Endothelial cell of umbilical vein (primary cell): ENCODE results near the gene SOCS3. TPM values are rescaled to one million over a fixed set of nuclear protein-coding genes. Genes with fewer than 3 reads are reported as not detected.
"Not testable (repeated sequence)": the region's sequence is repeated elsewhere in the genome, so short reads cannot be mapped to it uniquely, and the experiment has no call there.

Experiments used
- BruUV-seq: library from RNA; stranded (reverse); fragments of 400-500 nt; replicated peaks from 2 replicates; lab custom pipeline; 2021; lab: Mats Ljungman, UMichigan
- CTCF ChIA-PET: fragments of 300-600, 350-600 bp; sonication (Branson Sonifier 250); formaldehyde crosslinking; loops from one replicate; lab custom pipeline; 2021; ENCODE audit warnings: antibody characterized with exemption, inconsistent platforms; lab: Charles Lee
- POLR2A ChIA-PET: fragments of 300-600, 350-600 bp; sonication (Branson Sonifier 250); formaldehyde crosslinking; loops from one replicate; lab custom pipeline; 2021; ENCODE audit warnings: antibody characterized with exemption, inconsistent platforms; lab: Charles Lee
- DNase-seq: peaks from one replicate; pipeline ENCODE4 v3.0.0-alpha.2; 2011; ENCODE audit warnings: low read depth, low spot score
- FAIRE-seq: peaks from 2 replicates; lab custom pipeline; 2011; peaks lifted over from hg19 to GRCh38; lab: Jason Lieb, UNC
- H2AFZ ChIP-seq: 2 replicates; pipeline ENCODE4 v1.6.0; 2012; ENCODE audit warnings: low read depth, low read length, control low read depth, inconsistent platforms
- H3K27ac ChIP-seq: 2 replicates; pipeline ENCODE4 v1.5.1; 2011; ENCODE audit warnings: low read depth, mild to moderate bottlenecking, control low read depth, low read length, moderate library complexity; ENCODE audit not compliant: insufficient read depth
- H3K27me3 ChIP-seq, 2 experiments: 2 replicates each; pipeline versions ENCODE4 v1.6.0 to v1.6.1; 2011; ENCODE audit warnings: low read length in 2 of 2, mixed read lengths in 1 of 2; ENCODE audit not compliant: control insufficient read depth in 2 of 2, insufficient read depth in 2 of 2
- H3K36me3 ChIP-seq, 2 experiments: 2 replicates in 1 of 2; 3 replicates in 1 of 2; pipeline ENCODE4 v1.5.1; 2011; ENCODE audit warnings: low read length in 2 of 2, mild to moderate bottlenecking in 1 of 2, moderate library complexity in 1 of 2; ENCODE audit not compliant: control insufficient read depth in 2 of 2, insufficient read depth in 2 of 2; ENCODE audit errors: extremely low read depth in 1 of 2
- H3K4me1 ChIP-seq: 3 replicates; pipeline ENCODE4 v1.5.1; 2011; ENCODE audit warnings: mild to moderate bottlenecking, low read length; ENCODE audit not compliant: control insufficient read depth, insufficient read depth; ENCODE audit errors: extremely low read depth
- H3K4me2 ChIP-seq: 2 replicates; pipeline ENCODE4 v1.6.1; 2011; ENCODE audit warnings: low read length, control low read depth, mixed read lengths; ENCODE audit not compliant: insufficient read depth
- H3K4me3 ChIP-seq, 3 experiments: fragments of 200-600 bp in 1 of 3; sonication (generic), shearing (Covaris generic) in 1 of 3; replicated peaks in 1 of 3; 2 replicates each; pipeline ENCODE4 v1.5.1; 2011 to 2016; ENCODE audit warnings: control low read depth in 3 of 3, low read length in 3 of 3, mild to moderate bottlenecking in 2 of 3, inconsistent platforms in 1 of 3, low read depth in 1 of 3, moderate library complexity in 1 of 3; ENCODE audit not compliant: insufficient read depth in 1 of 3
- H3K79me2 ChIP-seq: 2 replicates; pipeline ENCODE4 v1.6.0; 2012; ENCODE audit warnings: low read length, inconsistent platforms; ENCODE audit not compliant: control insufficient read depth, insufficient read depth
- H3K9ac ChIP-seq: replicated peaks from 2 replicates; pipeline ENCODE3; 2011; ENCODE audit warnings: low read length, control low read depth; ENCODE audit not compliant: insufficient read depth; ENCODE audit errors: extremely low read depth
- H3K9me1 ChIP-seq: replicated peaks from 3 replicates; pipeline ENCODE4 v1.6.0; 2011; ENCODE audit warnings: mild to moderate bottlenecking, low read length; ENCODE audit not compliant: control insufficient read depth, insufficient read depth; ENCODE audit errors: extremely low read depth
- H3K9me3 ChIP-seq: replicated peaks from 2 replicates; pipeline ENCODE4 v1.5.1; 2012; ENCODE audit warnings: low read length, inconsistent platforms; ENCODE audit not compliant: control insufficient read depth, insufficient read depth
- H4K20me1 ChIP-seq: replicated peaks from 2 replicates; pipeline ENCODE3; 2011; ENCODE audit warnings: mild to moderate bottlenecking, low read length; ENCODE audit not compliant: control insufficient read depth, insufficient read depth; ENCODE audit errors: extremely low read depth
- GATA2 ChIP-seq: IDR thresholded peaks from 2 replicates; pipeline ENCODE4 v1.7.0; 2011; ENCODE audit warnings: low read depth, mild to moderate bottlenecking, moderate library complexity, mixed read lengths, low read length; ENCODE audit not compliant: insufficient read length, insufficient read depth
- POLR2A ChIP-seq: IDR thresholded peaks from 2 replicates; pipeline ENCODE4 v1.6.1; 2012; ENCODE audit warnings: low read depth, mild to moderate bottlenecking, control low read depth, low read length
- POLR2AphosphoS5 ChIP-seq: IDR thresholded peaks from 2 replicates; pipeline ENCODE4 v1.6.1; 2012; ENCODE audit warnings: low read depth, mild to moderate bottlenecking, control low read depth, low read length, moderate library complexity; ENCODE audit not compliant: insufficient read depth
- dilution Hi-C: fragments of 300-500 bp; cut with MboI; formaldehyde crosslinking; loops from one replicate; pipeline ENCODE4 v1.15.0; 2019; ENCODE audit warnings: low sequenced_read_pairs; ENCODE audit not compliant: extremely low pct_ligation_motif_present
- intact Hi-C: fragments of 100-400 bp; cut with micrococcal nuclease; formaldehyde crosslinking; loops from one replicate; pipeline ENCODE4 v1.10.0; 2022
- polyA plus RNA-seq, 4 experiments: library from polyadenylated mRNA; depleted of rRNA in 3 of 4; stranded (reverse) in 3 of 4; unstranded in 1 of 4; fragments of >200 nt; gene quantifications; 2 replicates each; pipeline versions ENCODE4 v1.2.1 to v1.2.3, GENCODE V29; 2011 to 2012; ENCODE audit warnings: missing spikeins in 1 of 4
- total RNA-seq: library from RNA; stranded (reverse); gene quantifications from 2 replicates; pipeline ENCODE4 v1.2.3, GENCODE V29; 2021

SOCS3 gene
- total and polyA plus RNA-seq, 2 donors (not counting 3 experiments of a cell fraction or from before 2014, with no cell fraction given) = 6.2 to 14.3 TPM

- peak; percentile 31 for FAIRE-seq
- no peaks in the 10 kb centered on the region for H4K20me1 ChIP-seq
- no peaks in the 10 kb centered on the region for H3K9me3 ChIP-seq
- peak overlapping the region; percentile 50 for H3K9ac ChIP-seq
- peak overlapping the region; percentile 10 for H3K27ac ChIP-seq
- dilution Hi-C loops = no loop called here
- H3K9me1 ChIP-seq = no peaks in the 10 kb centered on the region
- TF ChIP-seq POLR2AphosphoS5 (peak; percentile 51), POLR2A (peak; percentile 54), GATA2 (no peak)
- POLR2A ChIA-PET = interaction anchor here (0.6 to 2.2 kb wide), 4 partner anchors 11 to 59 kb away, joined by 3 to 5 read pairs (median 3); partner anchors contain the start of gene SOCS3
- H3K4me2 ChIP-seq = peak overlapping the region; percentile 66
- peak overlapping the region in 2 of 3 experiments; percentile 32 to 38 for H3K4me3 ChIP-seq
- intact Hi-C loops = no loop called here
- no peaks in the 10 kb centered on the region for H3K27me3 ChIP-seq
- CTCF ChIA-PET = interaction anchor here (1.1 to 3.0 kb wide), 7 partner anchors 9 to 64 kb away, joined by 3 to 16 read pairs (median 5); partner anchors contain the start of gene SOCS3
- no TSS peak for BruUV-seq
- no peaks in the 10 kb centered on the region for H3K79me2 ChIP-seq
- peak overlapping the region; percentile 75 for H2AFZ ChIP-seq
- no peaks in the 10 kb centered on the region for H3K36me3 ChIP-seq
- DNase-seq = peak; percentile 65
- peaks cover 29% of the 10 kb centered on the region for H3K4me1 ChIP-seq
Observed at GRCh38 chr17:78313735-78314648, 45.9 kb downstream of the SOCS3 start.

DNA sequence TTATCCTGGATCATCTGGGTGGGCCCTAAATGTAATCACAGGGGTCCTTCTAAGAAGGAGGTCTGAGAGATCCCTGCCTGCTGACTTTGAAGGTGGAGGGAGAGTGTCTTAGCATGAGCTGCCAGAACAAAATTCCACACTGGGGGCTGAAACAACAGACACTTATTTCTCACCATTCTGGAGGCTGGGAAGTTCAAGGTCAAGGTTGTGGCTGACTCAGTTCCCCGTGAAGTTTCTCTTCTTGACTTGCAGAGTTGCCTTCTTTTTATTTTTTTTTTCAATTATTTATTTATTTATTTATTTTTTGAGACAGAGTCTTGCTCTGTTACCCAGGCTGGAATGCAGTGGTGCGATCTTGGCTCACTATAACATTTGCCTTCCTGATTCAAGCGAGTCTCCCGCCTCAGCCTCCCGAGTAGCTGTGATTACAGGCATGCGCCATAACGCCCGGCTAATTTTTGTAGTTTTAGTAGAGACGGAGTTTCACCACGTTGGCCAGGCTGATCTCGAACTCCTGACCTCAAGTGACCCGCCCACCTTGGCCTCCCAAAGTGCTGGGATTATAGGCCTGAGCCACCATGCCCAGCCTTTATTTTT, 50.1 kb downstream of the SOCS3 start:
- H2AFZ ChIP-seq, H3K9me1 ChIP-seq, H3K4me3 ChIP-seq, H4K20me1 ChIP-seq, H3K27ac ChIP-seq, dilution Hi-C loops, BruUV-seq, DNase-seq, H3K4me2 ChIP-seq, H3K9ac ChIP-seq, H3K27me3 ChIP-seq, H3K9me3 ChIP-seq, intact Hi-C loops, H3K79me2 ChIP-seq, FAIRE-seq, H3K36me3 ChIP-seq, H3K4me1 ChIP-seq: not testable (repeated sequence)
- ChIA-PET POLR2A (interaction anchor here (0.7 kb wide), 1 partner anchor 102 kb away, joined by 3 read pairs; no protein-coding TSS in a partner anchor), CTCF (interaction anchor here (0.8 to 1.4 kb wide), 4 partner anchors 15 to 112 kb away, joined by 3 to 4 read pairs (median 3); no protein-coding TSS in a partner anchor)
